Activated T-helper 1 cell treated with anti-CD3 and anti-CD28 coated beads, Interleukin-2, amount 50 U/mL, for 16 hours (primary cell): ENCODE data around the gene KIF13A.

ENCODE experiments used
- DNase-seq, 2 donors: peaks; one replicate each; pipeline ENCODE4 v3.0.0-alpha.2; 2020; ENCODE audit warnings: low read depth in 1 of 2, low spot score in 1 of 2

KIF13A gene

GRCh38 chr6:17730078-17730704 is 257.2 kb downstream of the KIF13A start:
- DNase-seq: no peak

DNA sequence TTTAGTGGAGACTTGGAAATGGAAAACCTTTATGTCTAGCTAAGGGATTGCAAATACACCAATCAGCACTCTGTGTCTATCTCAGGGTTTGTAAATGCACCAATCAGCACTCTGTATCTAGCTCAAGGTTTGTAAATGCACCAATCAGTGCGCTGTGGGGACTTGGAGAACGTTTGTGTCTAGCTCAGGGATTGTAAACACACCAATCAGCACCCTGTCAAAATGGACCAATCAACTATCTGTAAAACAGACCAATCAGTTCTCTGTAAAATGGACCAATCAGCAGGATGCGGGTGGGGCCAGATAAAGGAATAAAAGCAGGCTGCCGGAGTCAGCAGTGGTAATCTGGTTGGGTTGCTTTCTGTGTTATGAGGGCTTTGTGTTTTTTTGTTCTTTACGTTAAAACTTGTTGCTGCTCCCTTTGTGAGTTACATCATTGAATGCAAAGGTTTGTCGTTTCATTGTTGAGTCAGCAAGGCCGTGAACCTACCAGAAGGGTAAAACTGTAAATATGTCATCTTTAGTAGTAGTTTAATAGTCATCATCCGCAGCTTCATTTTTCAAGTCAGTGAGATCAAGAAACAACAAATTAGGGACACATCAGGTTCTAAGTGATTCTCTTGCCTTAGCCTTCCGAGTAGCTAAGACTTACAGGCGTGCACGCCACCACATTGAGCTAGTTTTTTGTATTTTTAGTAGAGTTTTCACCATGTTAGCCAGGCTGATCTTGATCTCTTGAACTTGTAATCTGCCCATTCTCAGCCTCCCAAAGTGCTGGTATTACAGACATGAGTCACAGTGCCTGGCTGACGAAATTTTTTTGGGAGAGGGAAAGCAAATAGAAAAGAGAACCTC is 258.0 kb downstream of the KIF13A start:
- no peak for DNase-seq

DNA sequence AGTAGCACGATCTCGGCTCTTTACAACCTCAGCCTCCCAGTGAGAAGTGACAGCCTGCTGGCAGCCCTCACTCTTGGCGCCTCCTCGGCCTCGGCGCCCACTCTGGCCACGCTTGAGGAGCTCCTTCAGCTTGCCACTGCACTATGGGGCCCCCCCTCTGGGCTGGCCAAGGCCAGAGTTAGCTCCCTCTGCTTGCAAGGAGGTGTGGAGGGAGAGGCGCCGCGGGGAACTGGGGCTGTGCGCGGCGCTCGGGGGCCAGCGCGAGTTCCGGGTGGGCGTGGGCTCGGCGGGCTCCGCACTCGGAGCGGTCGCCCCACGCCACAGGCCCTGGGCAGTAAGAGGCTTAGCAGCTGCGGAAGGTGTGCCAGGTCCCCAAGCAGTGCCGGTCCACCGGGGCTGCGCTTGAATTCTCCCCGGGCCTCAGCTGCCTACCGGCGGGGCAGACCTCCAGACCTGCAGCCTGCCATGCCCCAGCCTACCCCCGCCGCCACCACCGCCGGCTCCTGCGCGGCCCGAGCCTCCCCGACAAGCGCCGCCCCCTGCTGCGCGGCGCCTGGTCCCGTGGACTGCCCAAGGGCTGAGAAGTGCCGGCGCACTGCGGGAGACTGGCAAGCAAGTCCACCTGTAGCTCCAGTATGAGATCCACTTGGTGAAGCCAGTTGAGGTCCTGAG is 258.7 kb downstream of the KIF13A start:
- no peak for DNase-seq

- no peak for DNase-seq
These were observed 262.4 kb downstream of the KIF13A start for GRCh38 chr6:17725083-17725482.

GRCh38 chr6:17724341-17724740 is 263.1 kb downstream of the KIF13A start:
- no peak for DNase-seq

- no peak for DNase-seq
These were observed 265.8 kb downstream of the KIF13A start for GRCh38 chr6:17721671-17722070.

DNA sequence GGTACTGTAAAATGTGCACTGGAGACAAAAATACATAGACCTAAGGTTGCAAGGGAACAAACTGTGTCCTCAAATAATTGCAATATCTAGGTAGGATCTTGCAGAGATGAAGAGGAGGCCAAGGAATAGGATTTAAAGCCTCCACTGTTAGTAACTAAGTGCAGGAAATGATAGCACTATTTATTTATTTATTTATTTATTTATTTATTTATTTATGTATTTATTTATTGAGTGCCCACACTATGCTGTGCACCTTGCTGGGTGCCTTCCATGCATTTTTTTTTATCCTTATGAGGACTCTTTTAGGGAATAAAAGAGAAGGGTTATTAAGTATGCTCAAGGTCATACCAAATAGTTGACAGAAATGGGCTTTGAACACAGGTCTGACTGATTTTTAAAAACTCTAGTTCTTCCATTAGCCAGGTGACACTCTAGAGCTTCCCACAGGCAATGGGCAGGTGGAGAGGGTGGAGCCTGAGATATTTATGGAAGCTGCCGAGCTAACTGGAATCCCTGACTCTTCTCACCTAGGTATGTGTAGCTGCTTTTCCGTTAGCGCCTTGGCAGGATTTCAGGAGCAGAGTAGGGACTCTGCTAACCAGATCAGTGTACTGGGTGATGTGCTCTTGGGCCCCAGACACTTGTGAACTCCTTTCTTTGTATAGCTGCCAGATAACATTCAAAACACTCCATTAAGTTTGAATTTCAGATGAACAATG is 268.0 kb downstream of the KIF13A start:
- no peak for DNase-seq

GRCh38 chr6:17716221-17716620 is 271.2 kb downstream of the KIF13A start:
- DNase-seq: no peak

GRCh38 chr6:17714879-17715851 is 272.3 kb downstream of the KIF13A start:
- DNase-seq: no peak

- no peak for DNase-seq
These were observed 273.3 kb downstream of the KIF13A start for GRCh38 chr6:17714177-17714576.

- DNase-seq: no peak
These were observed 274.9 kb downstream of the KIF13A start for GRCh38 chr6:17712576-17712975.

DNA sequence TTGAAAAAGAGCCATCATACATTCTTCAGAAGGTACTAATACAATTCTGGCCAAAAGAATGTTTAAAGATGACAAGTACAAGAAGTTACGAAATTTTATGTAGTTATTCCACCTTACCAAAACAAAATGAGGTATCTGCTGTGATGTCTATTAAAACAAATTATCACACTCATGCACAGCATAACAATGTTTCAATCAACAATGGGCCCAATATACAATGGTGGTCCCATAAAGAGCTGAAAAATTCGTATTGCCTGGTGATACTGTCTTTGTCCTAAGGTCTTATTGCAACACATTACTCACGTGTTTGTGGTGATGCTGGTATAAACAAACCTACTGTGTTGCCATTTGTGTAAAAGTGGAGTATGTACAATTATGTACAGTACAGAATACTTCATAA is 277.1 kb downstream of the KIF13A start:
- no peak for DNase-seq

- DNase-seq: no peak
These were observed 278.0 kb downstream of the KIF13A start for GRCh38 chr6:17709476-17709875.
